Measurements from ENCODE around the gene EPB41. TPM values are rescaled to one million over a fixed set of nuclear protein-coding genes. Genes with fewer than 3 reads are reported as not detected.
"Not testable (repeated sequence)": the region's sequence is repeated elsewhere in the genome, so short reads cannot be mapped to it uniquely, and the experiment has no call there.

The EPB41 gene
- total RNA-seq, 1 experiment from 2014 or later, result 40.7 TPM

DNA sequence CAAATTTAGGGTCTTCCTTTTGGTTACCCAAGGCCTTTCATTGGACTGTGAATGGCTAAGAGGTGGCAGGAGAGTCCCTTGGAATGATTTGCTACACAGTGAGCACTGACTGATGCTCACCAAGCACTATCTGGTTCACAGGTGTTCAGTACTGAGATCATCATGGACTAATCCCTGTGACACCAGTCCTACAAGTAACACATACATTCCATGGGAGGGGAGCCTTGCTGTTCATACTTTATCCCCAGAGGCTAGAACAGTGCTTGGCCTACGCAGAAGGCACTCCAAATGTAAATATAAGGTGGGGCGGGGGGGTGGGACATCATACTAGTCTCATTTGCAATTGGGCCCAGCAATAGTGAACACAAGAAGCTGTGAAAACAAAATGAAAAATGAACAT lies 229.8 kb downstream of the EPB41 start:
- intact Hi-C loops (cut with micrococcal nuclease; ENCODE audit: unreplicated experiment), result no loop called here
- Mint-ChIP-seq H3K27me3 (ENCODE audit: unreplicated experiment) (no peaks in the 10 kb centered on the region), H3K9me3 (ENCODE audit: low read depth, unreplicated experiment) (peaks cover 4% of the 10 kb centered on the region), H3K36me3 (ENCODE audit: insufficient read depth, unreplicated experiment) (peaks cover 82% of the 10 kb centered on the region), H3K4me1 (ENCODE audit: low read depth, unreplicated experiment) (peaks cover 21% of the 10 kb centered on the region), H3K4me3 (ENCODE audit: low read depth, unreplicated experiment) (no peak overlapping the region), H3K27ac (ENCODE audit: unreplicated experiment) (no peak overlapping the region)
- no peak for DNase-seq
- no TSS peak for BruUV-seq (replicated peaks)
- TF ChIP-seq, protein P1, sequence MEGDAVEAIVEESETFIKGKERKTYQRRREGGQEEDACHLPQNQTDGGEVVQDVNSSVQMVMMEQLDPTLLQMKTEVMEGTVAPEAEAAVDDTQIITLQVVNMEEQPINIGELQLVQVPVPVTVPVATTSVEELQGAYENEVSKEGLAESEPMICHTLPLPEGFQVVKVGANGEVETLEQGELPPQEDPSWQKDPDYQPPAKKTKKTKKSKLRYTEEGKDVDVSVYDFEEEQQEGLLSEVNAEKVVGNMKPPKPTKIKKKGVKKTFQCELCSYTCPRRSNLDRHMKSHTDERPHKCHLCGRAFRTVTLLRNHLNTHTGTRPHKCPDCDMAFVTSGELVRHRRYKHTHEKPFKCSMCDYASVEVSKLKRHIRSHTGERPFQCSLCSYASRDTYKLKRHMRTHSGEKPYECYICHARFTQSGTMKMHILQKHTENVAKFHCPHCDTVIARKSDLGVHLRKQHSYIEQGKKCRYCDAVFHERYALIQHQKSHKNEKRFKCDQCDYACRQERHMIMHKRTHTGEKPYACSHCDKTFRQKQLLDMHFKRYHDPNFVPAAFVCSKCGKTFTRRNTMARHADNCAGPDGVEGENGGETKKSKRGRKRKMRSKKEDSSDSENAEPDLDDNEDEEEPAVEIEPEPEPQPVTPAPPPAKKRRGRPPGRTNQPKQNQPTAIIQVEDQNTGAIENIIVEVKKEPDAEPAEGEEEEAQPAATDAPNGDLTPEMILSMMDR (IDR thresholded peaks at IDR 0.05; ENCODE audit: unreplicated experiment), result no peak
- CTCF ChIA-PET, result no interaction called here

DNA sequence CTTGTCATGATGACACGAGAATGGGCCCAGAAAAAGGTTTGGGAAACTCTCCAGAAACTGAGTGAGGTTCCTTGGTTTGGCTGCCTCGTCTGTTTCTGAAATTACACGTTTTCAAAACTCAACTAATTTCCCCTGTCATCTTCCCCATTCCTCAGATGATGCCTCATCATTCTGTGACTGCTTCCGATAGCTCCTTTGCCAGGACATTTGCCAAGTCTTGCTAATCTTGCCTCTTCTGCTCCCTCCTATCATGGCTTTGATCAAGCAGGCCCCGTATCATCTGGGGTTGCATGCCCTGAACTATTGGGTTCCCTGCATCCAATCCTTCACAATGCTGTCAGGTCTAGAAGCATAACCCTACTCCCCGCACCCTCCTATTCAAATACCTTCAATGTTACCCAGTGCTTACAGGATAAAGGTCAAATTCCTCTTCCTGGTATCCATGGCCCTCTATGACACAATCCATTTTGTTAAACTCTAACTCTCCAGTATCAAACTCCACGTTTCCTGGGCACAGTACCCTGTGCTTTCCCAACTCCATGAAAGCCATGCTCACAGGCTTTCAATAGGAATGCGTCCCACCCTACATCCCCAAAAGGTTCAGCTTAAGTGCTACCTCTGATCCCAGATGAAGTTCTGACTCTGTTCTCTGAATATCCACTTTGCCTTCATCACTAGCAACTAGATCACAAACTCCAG lies 231.5 kb downstream of the EPB41 start:
- TF ChIP-seq, protein P1 (IDR thresholded peaks at IDR 0.05; ENCODE audit: unreplicated experiment), result no peak
- intact Hi-C loops (cut with micrococcal nuclease; ENCODE audit: unreplicated experiment), result no loop called here
- CTCF ChIA-PET, result no interaction called here
- DNase-seq, result no peak
- H3K27ac Mint-ChIP-seq (ENCODE audit: unreplicated experiment), result peak overlapping the region; percentile 65
- H3K36me3 Mint-ChIP-seq (ENCODE audit: insufficient read depth, unreplicated experiment), result peaks cover 91% of the 10 kb centered on the region
- H3K9me3 Mint-ChIP-seq (ENCODE audit: low read depth, unreplicated experiment), result peaks cover 4% of the 10 kb centered on the region
- no TSS peak for BruUV-seq (replicated peaks)
- no peaks in the 10 kb centered on the region for H3K27me3 Mint-ChIP-seq (ENCODE audit: unreplicated experiment)
- peak overlapping the region; percentile 11 for H3K4me3 Mint-ChIP-seq (ENCODE audit: low read depth, unreplicated experiment)
- peaks cover 21% of the 10 kb centered on the region for H3K4me1 Mint-ChIP-seq (ENCODE audit: low read depth, unreplicated experiment)

DNA sequence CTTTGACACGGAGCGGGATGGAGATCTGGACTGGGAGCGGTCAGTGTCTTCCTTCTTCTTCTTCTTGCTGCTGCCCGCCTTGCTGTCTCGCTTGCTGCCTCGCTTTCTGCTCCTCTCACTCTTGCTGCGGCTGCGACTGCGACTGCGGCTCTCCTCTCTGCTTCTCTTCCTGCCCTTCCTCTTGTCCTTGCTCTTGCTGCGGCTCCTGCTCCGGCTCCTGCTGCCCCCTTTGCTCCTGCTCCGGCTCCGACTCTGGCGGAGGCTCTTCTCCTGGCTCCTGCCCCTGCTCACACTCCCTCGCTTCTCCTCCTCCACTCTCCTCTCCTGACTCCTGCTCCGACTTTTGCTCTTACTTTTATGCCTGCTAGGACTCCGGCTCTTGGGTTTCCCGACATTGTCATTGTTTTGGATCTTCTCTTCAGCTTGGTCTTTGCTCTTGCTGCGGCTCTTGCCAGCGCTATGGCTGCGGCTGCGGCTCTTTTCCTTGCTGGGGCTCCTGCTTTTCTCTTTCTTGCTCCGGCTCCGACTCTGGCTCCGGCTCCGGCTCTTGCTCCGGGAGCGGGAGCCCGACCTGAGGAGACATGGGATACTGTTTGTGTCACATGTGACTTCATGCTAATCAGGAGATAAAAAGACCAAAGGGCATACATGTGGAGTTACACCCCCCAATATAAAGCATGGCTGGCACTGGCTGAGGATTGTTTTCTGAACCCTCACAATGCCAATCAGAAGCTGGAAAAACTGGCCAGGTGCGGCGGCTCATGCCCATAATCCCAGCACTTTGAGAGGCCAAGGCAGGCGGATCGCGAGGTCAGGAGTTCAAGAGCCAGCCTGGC lies 234.5 kb downstream of the EPB41 start:
- H3K36me3 Mint-ChIP-seq (ENCODE audit: insufficient read depth, unreplicated experiment), result peaks cover 99% of the 10 kb centered on the region
- CTCF ChIA-PET, result no interaction called here
- BruUV-seq (replicated peaks), result TSS peak; percentile 91
- H3K27ac Mint-ChIP-seq (ENCODE audit: unreplicated experiment), result peak overlapping the region; percentile 7
- H3K4me1 Mint-ChIP-seq (ENCODE audit: low read depth, unreplicated experiment), result peaks cover 21% of the 10 kb centered on the region
- TF ChIP-seq, protein P1 (IDR thresholded peaks at IDR 0.05; ENCODE audit: unreplicated experiment), result no peak
- no peak for DNase-seq
- H3K27me3 Mint-ChIP-seq (ENCODE audit: unreplicated experiment), result no peaks in the 10 kb centered on the region
- H3K4me3 Mint-ChIP-seq (ENCODE audit: low read depth, unreplicated experiment), result no peak overlapping the region
- H3K9me3 Mint-ChIP-seq (ENCODE audit: low read depth, unreplicated experiment), result peaks cover 4% of the 10 kb centered on the region
- intact Hi-C loops (cut with micrococcal nuclease; ENCODE audit: unreplicated experiment), result no loop called here

DNA sequence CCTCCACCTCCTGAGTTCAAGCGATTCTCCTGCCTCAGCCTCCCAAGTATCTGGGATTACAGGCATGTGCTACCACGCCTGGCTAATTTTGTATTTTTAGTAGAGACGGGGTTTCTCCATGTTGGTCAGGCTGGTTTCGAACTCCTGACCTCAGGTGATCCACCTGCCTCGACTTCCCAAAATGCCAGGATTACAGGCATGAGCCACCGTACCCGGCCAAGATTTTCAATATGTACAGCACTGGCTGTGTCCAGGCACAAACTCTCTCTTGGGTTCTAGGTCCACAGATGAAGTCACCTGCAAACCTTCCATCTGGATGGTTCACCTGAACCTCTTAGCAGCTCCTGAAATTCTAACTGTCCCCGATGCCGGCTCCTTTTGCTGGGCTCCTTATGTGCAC lies 236.0 kb downstream of the EPB41 start:
- intact Hi-C loops (cut with micrococcal nuclease; ENCODE audit: unreplicated experiment); DNase-seq; BruUV-seq (replicated peaks); H3K9me3 Mint-ChIP-seq (ENCODE audit: low read depth, unreplicated experiment); CTCF ChIA-PET; H3K27ac Mint-ChIP-seq (ENCODE audit: unreplicated experiment); H3K27me3 Mint-ChIP-seq (ENCODE audit: unreplicated experiment); H3K4me3 Mint-ChIP-seq (ENCODE audit: low read depth, unreplicated experiment): not testable (repeated sequence)
- H3K4me1 Mint-ChIP-seq (ENCODE audit: low read depth, unreplicated experiment), result peaks cover 21% of the 10 kb centered on the region
- peaks cover 96% of the 10 kb centered on the region for H3K36me3 Mint-ChIP-seq (ENCODE audit: insufficient read depth, unreplicated experiment)
